Neural progenitor cell (in vitro differentiated cells): ENCODE data around the gene CUEDC1. TPM values are rescaled to one million over a fixed set of nuclear protein-coding genes. Genes with fewer than 3 reads are reported as not detected.

Experiments used
- DNase-seq: peaks from one replicate; pipeline ENCODE4 v3.0.0-alpha.2; 2016; ENCODE audit warnings: low spot score
- H2AFZ ChIP-seq: fragments of 200-600 bp; sonication (generic); replicated peaks from 2 replicates; pipeline ENCODE4 v1.6.1; 2016; ENCODE audit warnings: antibody characterized with exemption
- H3F3A ChIP-seq: fragments of 200-600 bp; sonication (generic); 2 replicates; pipeline ENCODE4 v1.6.1; 2016; ENCODE audit warnings: antibody characterized with exemption, low read depth
- H3K27ac ChIP-seq: fragments of 200-600 bp; sonication (generic); 2 replicates; pipeline ENCODE4 v1.5.1; 2016; ENCODE audit warnings: mild to moderate bottlenecking
- H3K27me3 ChIP-seq: fragments of 200-600 bp; sonication (generic); 2 replicates; pipeline ENCODE4 v1.6.1; 2016; ENCODE audit warnings: mild to moderate bottlenecking, moderate library complexity
- H3K36me3 ChIP-seq: fragments of 200-600 bp; sonication (generic); 2 replicates; pipeline ENCODE4 v1.5.1; 2016
- H3K4me1 ChIP-seq: fragments of 200-600 bp; sonication (generic); 2 replicates; pipeline ENCODE4 v1.6.1; 2016; ENCODE audit warnings: mixed run types
- H3K4me2 ChIP-seq: fragments of 200-600 bp; sonication (generic); 2 replicates; pipeline ENCODE4 v1.6.1; 2016
- H3K4me3 ChIP-seq: fragments of 200-600 bp; sonication (generic); 2 replicates; pipeline ENCODE4 v1.5.1; 2016
- H3K79me2 ChIP-seq: fragments of 200-600 bp; sonication (generic); 2 replicates; pipeline ENCODE4 v1.6.1; 2016; ENCODE audit warnings: low read depth
- H3K9ac ChIP-seq: fragments of 200-600 bp; sonication (generic); 2 replicates; pipeline ENCODE4 v1.6.1; 2016
- H3K9me3 ChIP-seq: fragments of 200-600 bp; sonication (generic); 2 replicates; pipeline ENCODE4 v1.5.1; 2016; ENCODE audit warnings: low read depth
- H4K20me1 ChIP-seq: fragments of 200-600 bp; sonication (generic); 2 replicates; pipeline ENCODE4 v1.6.1; 2016; ENCODE audit warnings: low read depth
- H3K27ac Mint-ChIP-seq: 3 replicates; pipeline ENCODE4 v1.8.0; 2021; ENCODE audit warnings: mixed read lengths
- H3K27me3 Mint-ChIP-seq: 2 replicates; pipeline ENCODE4 v1.8.0; 2022; ENCODE audit warnings: low read depth, mild to moderate bottlenecking, inconsistent platforms, moderate library complexity, mixed read lengths; ENCODE audit not compliant: insufficient read depth
- H3K36me3 Mint-ChIP-seq: 3 replicates; pipeline ENCODE4 v1.8.0; 2021; ENCODE audit warnings: mixed read lengths
- H3K4me1 Mint-ChIP-seq: 3 replicates; pipeline ENCODE4 v1.8.0; 2021; ENCODE audit warnings: mixed read lengths
- H3K4me3 Mint-ChIP-seq: 3 replicates; pipeline ENCODE4 v1.8.0; 2021; ENCODE audit warnings: mild to moderate bottlenecking, moderate library complexity, mixed read lengths
- H3K9me3 Mint-ChIP-seq: 3 replicates; pipeline ENCODE4 v1.8.0; 2020; ENCODE audit warnings: mixed read lengths
- CTCF ChIP-seq: fragments of 200-600 bp; sonication (generic); IDR thresholded peaks from 2 replicates; pipeline ENCODE4 v1.5.1; 2017; ENCODE audit warnings: antibody characterized with exemption, mild to moderate bottlenecking
- EZH2 ChIP-seq: fragments of 200-600 bp; sonication (generic); IDR thresholded peaks from 2 replicates; pipeline ENCODE4 v1.6.1; 2017; ENCODE audit warnings: antibody characterized with exemption, mild to moderate bottlenecking, moderate library complexity
- EZH2phosphoT487 ChIP-seq: fragments of 200-600 bp; sonication (generic); IDR thresholded peaks from 2 replicates; pipeline ENCODE4 v1.6.1; 2017; ENCODE audit warnings: antibody characterized with exemption
- total RNA-seq: library from RNA; depleted of rRNA; stranded (reverse); fragments of >200 nt; gene quantifications from 2 replicates; pipeline ENCODE4 v1.2.3, GENCODE V29; 2015; ENCODE audit warnings: low replicate concordance

CUEDC1 gene
- total RNA-seq, 1 donor from 2014 or later: 8.8 TPM

GRCh38 chr17:57926723-57927047 lies 28.5 kb downstream of the CUEDC1 start:
- peak overlapping the region; percentile 98 for H3K27ac Mint-ChIP-seq
- no peaks in the 10 kb centered on the region for H3K9me3 Mint-ChIP-seq
- Histone ChIP-seq H3F3A (peaks cover 46% of the 10 kb centered on the region), H3K36me3 (no peaks in the 10 kb centered on the region), H3K4me1 (peaks cover 73% of the 10 kb centered on the region), H3K27me3 (no peaks in the 10 kb centered on the region), H3K9ac (no peak overlapping the region), H4K20me1 (peaks cover 20% of the 10 kb centered on the region), H3K79me2 (no peaks in the 10 kb centered on the region), H3K9me3 (no peaks in the 10 kb centered on the region), H3K27ac (peak overlapping the region; percentile 42), H3K4me3 (no peak overlapping the region), H2AFZ (no peak overlapping the region), H3K4me2 (peak overlapping the region; percentile 73)
- H3K36me3 Mint-ChIP-seq: peaks cover 2% of the 10 kb centered on the region
- peak overlapping the region; percentile 3 for H3K4me3 Mint-ChIP-seq
- peaks cover 3% of the 10 kb centered on the region for H3K27me3 Mint-ChIP-seq
- TF ChIP-seq CTCF: no peak
- TF ChIP-seq EZH2phosphoT487: no peak
- TF ChIP-seq EZH2: no peak
- no peak for DNase-seq
- H3K4me1 Mint-ChIP-seq: peaks cover 87% of the 10 kb centered on the region

- H3K36me3 Mint-ChIP-seq: peaks cover 2% of the 10 kb centered on the region
- peak overlapping the region; percentile 97 for H3K27ac Mint-ChIP-seq
- peak overlapping the region; percentile 63 for H3K27ac ChIP-seq
- DNase-seq: peak; percentile 47
- TF ChIP-seq CTCF (no peak), EZH2phosphoT487 (no peak), EZH2 (no peak)
- H3K27me3 ChIP-seq: no peaks in the 10 kb centered on the region
- H3K4me2 ChIP-seq: peak overlapping the region; percentile 54
- peaks cover 73% of the 10 kb centered on the region for H3K4me1 ChIP-seq
- peaks cover 87% of the 10 kb centered on the region for H3K4me1 Mint-ChIP-seq
- no peaks in the 10 kb centered on the region for H3K9me3 Mint-ChIP-seq
- H2AFZ ChIP-seq: no peak overlapping the region
- H3K27me3 Mint-ChIP-seq: peaks cover 3% of the 10 kb centered on the region
- H3F3A ChIP-seq: peaks cover 54% of the 10 kb centered on the region
- H3K9ac ChIP-seq: no peak overlapping the region
- H3K4me3 ChIP-seq: no peak overlapping the region
- no peaks in the 10 kb centered on the region for H3K9me3 ChIP-seq
- H4K20me1 ChIP-seq: peaks cover 20% of the 10 kb centered on the region
- peak overlapping the region; percentile 76 for H3K4me3 Mint-ChIP-seq
- no peaks in the 10 kb centered on the region for H3K79me2 ChIP-seq
- no peaks in the 10 kb centered on the region for H3K36me3 ChIP-seq
Observed at GRCh38 chr17:57925361-57925990, 29.7 kb downstream of the CUEDC1 start.

GRCh38 chr17:57924677-57925076 lies 30.5 kb downstream of the CUEDC1 start:
- peaks cover 58% of the 10 kb centered on the region for H3F3A ChIP-seq
- H3K4me1 ChIP-seq: peaks cover 75% of the 10 kb centered on the region
- TF ChIP-seq CTCF (no peak), EZH2 (no peak), EZH2phosphoT487 (no peak)
- Mint-ChIP-seq H3K4me3 (no peak overlapping the region), H3K9me3 (no peaks in the 10 kb centered on the region), H3K36me3 (peaks cover 2% of the 10 kb centered on the region), H3K4me1 (peaks cover 87% of the 10 kb centered on the region), H3K27me3 (peaks cover 3% of the 10 kb centered on the region), H3K27ac (no peak overlapping the region)
- no peak for DNase-seq
- H3K9me3 ChIP-seq: no peaks in the 10 kb centered on the region
- H4K20me1 ChIP-seq: peaks cover 20% of the 10 kb centered on the region
- no peak overlapping the region for H3K4me3 ChIP-seq
- H3K36me3 ChIP-seq: no peaks in the 10 kb centered on the region
- no peak overlapping the region for H2AFZ ChIP-seq
- no peak overlapping the region for H3K27ac ChIP-seq
- H3K4me2 ChIP-seq: peak overlapping the region; percentile 54
- H3K27me3 ChIP-seq: no peaks in the 10 kb centered on the region
- no peaks in the 10 kb centered on the region for H3K79me2 ChIP-seq
- H3K9ac ChIP-seq: no peak overlapping the region
